IPS DF 4.7 (cell line): Measurements from ENCODE around the gene PLXND1.

Experiments
- DNase-seq: peaks from one replicate; pipeline ENCODE4 v3.0.0-alpha.2; 2013; ENCODE audit warnings: low spot score; ENCODE audit errors: extremely low read depth

Gene PLXND1

GRCh38 chr3:129602309-129602708, 4.2 kb downstream of the PLXND1 start:
- no peak for DNase-seq

- DNase-seq: no peak
Measured at GRCh38 chr3:129601713-129602112, 4.8 kb downstream of the PLXND1 start.

GRCh38 chr3:129600348-129600747, 6.1 kb downstream of the PLXND1 start:
- no peak for DNase-seq

GRCh38 chr3:129599607-129600006, 6.9 kb downstream of the PLXND1 start:
- DNase-seq: no peak

- no peak for DNase-seq
Measured at GRCh38 chr3:129599073-129599472, 7.4 kb downstream of the PLXND1 start.

- DNase-seq: no peak
Measured at GRCh38 chr3:129598484-129598883, 8.0 kb downstream of the PLXND1 start.

GRCh38 chr3:129598000-129598381, 8.5 kb downstream of the PLXND1 start:
- DNase-seq: no peak

- DNase-seq: no peak
Measured at GRCh38 chr3:129597087-129597999, 9.1 kb downstream of the PLXND1 start.

- DNase-seq: no peak
Measured at GRCh38 chr3:129596194-129597086, 10.0 kb downstream of the PLXND1 start.

- DNase-seq: no peak
Measured at GRCh38 chr3:129595544-129596193, 10.8 kb downstream of the PLXND1 start.

- no peak for DNase-seq
Measured at GRCh38 chr3:129594907-129595390, 11.5 kb downstream of the PLXND1 start.

- no peak for DNase-seq
Measured at GRCh38 chr3:129594409-129594808, 12.1 kb downstream of the PLXND1 start.

GRCh38 chr3:129593595-129594339, 12.7 kb downstream of the PLXND1 start:
- DNase-seq: no peak

GRCh38 chr3:129593230-129593594, 13.3 kb downstream of the PLXND1 start:
- no peak for DNase-seq

- no peak for DNase-seq
Measured at GRCh38 chr3:129592381-129593131, 13.9 kb downstream of the PLXND1 start.

GRCh38 chr3:129591932-129592331, 14.5 kb downstream of the PLXND1 start:
- no peak for DNase-seq

- DNase-seq: no peak
Measured at GRCh38 chr3:129590215-129590614, 16.3 kb downstream of the PLXND1 start.

GRCh38 chr3:129587566-129588210, 18.8 kb downstream of the PLXND1 start:
- no peak for DNase-seq

GRCh38 chr3:129586746-129587430, 19.6 kb downstream of the PLXND1 start:
- DNase-seq: no peak
